ENCODE data around the gene ZNF638.
A peak's percentile ranks its signal among the peaks of the same experiment; 100 is the strongest.

The ZNF638 gene

DNA sequence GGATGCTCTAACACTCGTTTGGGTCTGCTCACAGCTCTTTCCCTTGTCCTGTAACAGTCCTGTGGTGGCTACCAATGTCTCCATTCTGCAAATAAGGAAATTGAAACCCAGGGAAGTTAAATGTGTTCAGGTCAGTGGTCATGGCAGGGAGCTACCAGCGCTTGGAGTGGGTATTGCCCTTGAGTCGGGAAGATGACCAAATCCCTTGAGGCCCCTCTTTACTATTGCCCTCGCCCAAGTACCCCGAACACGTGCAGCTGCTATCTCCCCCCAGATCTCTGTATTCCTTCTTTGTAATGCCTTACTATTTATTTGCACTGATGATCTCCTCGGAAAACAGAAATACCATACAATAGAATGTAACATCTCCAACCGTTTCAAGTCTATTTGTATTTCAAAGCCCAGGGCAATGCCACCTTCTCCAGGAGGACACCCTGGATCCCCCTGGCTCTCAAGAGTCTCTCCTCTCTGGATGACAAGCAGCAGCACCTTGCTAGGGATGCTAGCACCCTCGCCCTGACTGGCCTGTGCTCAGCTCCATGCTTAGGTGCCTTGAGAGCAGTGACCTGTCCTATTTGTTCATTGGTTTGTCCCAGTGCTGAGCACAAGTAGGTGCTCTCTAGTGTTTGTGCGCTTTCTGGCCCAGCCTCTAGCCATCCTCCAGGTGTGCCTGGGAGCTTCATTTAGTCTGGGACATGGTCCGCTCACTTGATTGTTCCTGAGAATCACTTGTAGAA is 136.9 kb downstream of the ZNF638 start:
- no peak for DNase-seq (ENCODE audit: low read depth in 2 of 2)

DNA sequence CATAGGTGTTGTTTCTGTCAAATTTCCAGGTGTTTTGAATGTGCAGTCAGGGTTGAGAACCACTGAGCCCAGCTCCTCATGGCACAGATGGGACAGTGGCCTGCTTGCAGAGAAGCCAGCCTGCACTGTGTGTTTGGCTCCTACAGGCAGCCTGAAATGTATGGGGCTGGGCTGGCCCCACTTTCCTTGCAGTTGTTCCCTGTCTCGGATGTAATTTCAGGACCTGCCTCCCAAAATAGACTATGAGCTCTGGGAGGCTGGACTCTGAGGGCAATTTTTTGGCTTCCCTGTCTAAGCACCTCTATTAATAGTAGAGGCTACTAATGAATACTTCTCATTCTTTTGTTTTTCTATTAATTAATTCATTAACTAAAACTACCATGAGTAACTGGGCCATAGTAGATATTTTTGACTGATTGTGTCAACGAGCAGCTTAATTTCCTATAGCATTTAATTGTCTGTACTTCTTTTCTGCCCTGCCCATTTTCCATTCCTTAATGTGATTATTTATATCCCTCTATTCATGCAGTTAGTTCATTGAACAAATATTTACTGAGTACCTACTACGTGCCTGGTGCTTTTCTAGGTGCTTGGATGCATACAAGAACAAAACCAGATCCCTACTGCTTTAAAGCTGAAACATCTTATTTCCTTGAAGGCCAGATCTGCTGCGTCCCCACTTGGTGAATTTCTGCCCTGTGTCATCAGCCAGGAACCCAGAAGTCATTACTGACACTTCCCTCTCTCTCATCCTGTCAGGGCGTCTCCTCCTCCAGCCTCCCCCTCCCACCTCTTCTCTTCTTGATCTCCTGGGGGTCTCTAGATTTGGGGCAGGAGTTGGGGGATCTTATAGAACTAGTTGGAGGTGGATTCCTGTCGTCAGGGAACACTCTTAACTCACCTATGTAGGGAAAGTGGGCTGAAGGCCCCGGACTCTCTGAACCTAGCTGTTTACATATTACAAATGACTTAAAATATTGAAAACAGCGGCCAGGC is 138.1 kb downstream of the ZNF638 start:
- DNase-seq (ENCODE audit: low read depth in 2 of 2) = no peak

DNA sequence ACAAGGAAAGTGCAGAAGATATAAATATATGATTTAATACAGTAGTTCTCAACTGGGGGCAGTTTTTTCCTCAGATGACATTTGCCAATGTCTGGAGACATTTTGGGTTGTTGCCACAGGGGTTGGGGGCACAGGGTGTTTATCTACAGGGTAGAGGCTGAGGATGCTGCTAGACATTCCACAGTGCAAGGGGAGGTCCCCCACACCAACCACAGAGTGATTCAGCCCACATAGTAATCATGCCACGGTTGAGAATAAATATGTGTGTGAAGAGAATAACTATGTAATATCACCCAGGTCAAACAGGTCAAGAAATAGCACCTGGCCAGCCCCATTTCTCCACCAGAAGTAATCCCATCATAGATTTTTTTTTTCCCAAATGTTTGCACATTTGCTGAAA is 139.7 kb downstream of the ZNF638 start:
- peak; percentile 32 to 39 for DNase-seq (ENCODE audit: low read depth in 2 of 2)

DNA sequence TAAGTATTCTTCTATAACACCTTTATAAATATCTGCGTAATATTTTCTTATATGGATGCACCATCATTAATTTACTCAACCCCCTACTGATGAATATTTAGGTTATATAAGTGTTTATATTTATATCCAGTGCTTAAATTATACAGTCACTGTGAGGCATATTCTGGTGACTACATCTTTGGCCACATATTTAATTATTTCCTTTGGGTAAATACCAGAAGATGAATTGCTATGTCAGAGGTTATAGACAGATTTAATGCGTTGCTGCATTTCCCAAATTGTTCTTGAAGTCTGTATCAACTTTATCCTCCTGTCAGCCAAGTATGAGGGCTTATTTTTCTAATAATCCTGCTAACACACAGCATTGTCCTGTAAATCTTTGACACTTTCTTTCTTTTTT is 140.4 kb downstream of the ZNF638 start:
- no peak for DNase-seq (ENCODE audit: low read depth in 2 of 2)

DNA sequence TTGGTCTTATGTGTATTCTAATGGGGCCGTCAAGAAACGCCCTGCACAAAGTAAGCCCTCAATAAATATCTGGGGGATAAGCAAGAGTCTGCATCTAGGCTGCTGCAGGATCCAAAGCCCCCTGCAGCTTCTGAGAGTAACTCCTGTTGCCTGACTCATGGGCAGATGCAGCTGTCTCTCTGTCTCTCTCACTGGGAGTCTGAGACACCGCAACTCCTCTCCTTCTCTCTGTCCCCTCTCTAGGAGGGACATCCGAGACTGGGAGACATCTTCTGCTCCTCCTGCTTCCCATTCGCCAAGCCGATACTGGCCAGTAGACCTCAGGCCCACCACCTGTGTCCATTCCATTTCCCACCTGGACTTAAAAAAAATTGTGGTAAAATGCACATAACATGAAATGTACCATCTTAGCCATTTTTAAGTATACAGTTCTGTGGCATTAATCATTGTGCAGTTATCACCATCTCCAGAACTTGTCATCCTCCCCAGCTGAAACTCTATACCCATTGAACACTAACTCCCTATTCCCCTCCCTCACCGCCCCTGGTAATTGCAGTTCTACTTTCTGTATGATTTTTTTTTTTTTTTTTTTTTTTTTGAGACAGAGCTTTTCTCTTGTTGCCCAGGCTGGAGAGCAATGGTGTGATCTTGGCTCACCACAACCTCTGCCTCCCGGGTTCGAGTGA is 141.9 kb downstream of the ZNF638 start:
- DNase-seq (ENCODE audit: low read depth in 2 of 2) = no peak

DNA sequence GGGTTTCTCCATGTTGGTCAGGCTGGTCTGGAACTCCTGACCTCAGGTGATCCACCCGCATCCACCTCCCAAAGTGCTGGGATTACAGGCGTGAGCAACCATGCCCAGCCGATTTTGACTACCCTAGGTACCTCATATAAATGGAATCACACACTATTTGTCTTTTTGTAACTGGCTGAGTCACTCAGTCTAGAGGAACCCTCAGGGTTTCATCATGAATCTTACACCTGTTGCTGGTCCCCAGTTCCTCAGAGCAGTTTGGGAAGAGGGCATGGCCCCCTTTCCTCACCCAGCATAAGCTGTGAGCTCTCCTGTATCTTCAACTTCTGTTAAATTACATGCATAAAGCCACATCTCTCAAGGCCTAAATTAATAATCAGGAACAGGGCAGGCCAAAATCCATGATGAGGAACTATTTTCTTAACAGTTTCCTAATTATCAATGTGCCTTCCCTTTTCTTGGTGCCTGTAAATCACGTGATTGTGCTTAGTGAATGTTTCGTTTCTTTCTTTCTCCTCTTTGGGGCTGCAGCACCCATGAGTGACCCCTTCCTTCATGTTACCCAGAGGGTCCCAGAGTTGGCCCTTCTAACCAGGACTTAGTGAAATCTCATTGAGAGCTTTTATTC is 142.6 kb downstream of the ZNF638 start:
- no peak for DNase-seq (ENCODE audit: low read depth in 2 of 2)

DNA sequence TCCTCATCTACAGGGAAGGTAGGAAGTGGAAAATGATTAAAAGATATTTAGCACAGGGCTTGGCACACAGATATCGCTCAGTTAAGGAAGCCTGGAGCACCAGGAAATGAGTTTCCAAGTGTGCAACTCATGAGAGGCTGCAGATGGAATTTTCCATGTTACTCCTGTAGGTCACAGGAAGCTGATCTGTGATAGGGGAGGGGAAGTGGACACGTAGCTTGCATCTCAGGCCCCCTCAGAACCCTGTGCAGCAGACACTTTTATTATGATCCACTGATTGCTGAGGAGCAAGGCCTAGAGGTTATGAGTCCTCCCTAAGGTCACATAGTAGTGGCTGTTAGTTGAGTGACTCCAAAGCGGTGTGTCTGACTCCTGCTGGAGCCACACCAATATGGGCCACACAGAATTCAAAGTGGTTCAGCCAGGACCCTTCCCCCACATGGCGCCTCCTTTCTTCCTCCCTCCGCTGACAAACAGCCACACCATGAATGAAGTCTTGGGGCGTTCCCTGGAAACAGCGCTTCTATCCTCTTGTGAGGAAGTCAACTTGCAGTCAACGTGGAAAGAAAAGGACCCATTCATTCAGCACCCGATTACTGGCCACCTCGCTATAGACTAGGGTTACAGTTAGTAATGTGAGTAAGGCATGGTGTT is 143.3 kb downstream of the ZNF638 start:
- DNase-seq (ENCODE audit: low read depth in 2 of 2) = no peak

DNA sequence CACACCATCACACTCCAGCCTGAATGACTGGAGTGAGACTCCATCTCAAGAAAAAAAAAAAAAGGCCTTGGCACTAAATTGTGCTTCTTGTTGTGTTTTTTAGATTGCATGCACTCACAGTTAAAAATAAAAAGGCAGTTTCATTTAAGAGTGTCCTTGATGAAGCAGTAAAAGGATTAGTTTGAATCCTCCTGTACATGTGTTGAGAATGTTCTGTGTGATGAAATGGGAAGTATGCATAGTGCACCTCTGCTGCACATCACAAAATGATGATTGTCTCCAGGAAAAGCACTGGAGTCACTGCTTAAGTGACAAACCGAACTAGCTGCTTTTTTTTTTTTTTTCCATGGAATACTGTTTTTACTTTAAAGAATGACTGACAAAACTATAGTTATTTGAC is 144.9 kb downstream of the ZNF638 start:
- no peak for DNase-seq (ENCODE audit: low read depth in 2 of 2)

DNA sequence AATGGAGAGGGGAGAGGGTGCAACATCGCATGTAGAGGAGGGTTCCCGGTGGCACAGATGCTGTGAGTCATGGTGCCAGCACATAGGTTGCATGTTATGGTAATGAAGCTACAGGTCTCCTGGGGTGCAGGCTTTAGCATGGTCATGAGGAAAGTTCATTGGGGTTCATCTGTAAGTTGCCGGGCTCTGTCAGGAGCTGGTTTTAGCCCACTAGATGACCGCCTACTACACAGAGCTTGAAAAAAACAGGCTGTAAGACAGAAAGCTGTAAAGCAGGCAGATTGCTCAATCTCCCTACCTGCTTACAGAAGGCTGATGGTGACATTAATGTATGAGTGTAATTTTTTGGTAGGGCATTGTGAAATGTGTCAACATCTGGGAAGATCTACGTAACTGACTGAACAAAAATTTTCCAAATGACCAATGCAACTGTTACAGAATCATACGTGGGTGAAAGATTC is 145.7 kb downstream of the ZNF638 start:
- no peak for DNase-seq (ENCODE audit: low read depth in 2 of 2)

DNA sequence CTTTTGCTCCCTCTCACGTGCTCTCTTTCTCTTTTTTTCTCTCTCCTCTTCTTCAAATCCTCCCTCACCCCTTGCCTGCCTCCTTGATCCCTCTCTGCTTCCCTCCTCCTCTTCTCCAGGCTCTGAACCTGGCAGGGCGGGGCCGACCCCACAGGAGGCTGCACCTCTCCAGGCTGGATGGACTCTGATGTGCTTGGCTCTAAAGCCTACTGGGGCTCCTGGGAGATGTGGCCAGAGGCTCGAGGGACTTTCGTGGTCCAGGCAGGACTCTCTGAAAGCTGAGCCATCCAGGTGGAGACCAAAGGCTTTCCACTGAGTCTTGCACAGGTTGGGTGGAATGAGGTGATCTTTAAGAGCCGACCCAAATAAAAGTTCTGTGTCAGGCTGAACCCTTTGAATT is 147.2 kb downstream of the ZNF638 start:
- no peak for DNase-seq (ENCODE audit: low read depth in 2 of 2)

DNA sequence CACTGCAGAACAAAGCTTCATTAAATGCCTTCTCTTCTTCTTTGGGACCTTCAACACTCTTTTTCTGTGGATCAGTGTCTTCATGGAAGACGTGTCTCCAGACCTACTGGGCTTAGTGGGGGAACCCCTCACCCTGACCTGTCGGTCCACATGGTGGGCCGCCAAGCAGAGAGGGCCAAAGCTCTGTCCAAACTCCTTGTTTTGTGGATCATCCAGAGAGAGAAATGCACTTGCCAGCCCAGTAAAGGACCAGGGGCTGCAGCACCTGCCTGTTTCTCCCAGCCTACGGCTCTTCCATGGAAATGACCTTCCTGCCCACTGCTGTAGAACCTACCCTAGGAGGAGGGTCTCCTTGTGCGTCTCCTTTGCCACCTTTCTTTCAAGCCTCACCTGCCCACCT is 147.7 kb downstream of the ZNF638 start:
- DNase-seq (ENCODE audit: low read depth in 2 of 2) = no peak

DNA sequence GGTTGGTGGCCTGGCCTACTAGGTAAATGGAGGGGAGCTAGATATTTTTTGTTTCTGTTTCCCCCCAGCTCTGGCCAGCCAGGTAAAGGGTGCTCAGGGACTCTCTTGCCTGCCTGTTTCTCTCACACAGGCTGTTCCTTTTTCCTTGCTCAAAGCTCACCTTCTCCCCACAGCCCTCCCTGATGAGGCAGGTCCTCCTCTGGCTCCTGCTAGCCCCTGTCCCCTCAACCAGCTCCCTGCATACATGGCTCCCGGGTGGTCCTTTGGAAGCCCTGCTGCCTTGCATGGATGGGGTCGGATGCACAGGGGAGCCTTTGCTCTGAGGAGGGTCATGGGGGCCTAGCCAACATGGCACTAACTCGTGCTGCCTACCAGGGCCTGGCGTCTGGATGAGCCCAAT is 149.5 kb downstream of the ZNF638 start:
- DNase-seq (ENCODE audit: low read depth in 2 of 2) = no peak

DNA sequence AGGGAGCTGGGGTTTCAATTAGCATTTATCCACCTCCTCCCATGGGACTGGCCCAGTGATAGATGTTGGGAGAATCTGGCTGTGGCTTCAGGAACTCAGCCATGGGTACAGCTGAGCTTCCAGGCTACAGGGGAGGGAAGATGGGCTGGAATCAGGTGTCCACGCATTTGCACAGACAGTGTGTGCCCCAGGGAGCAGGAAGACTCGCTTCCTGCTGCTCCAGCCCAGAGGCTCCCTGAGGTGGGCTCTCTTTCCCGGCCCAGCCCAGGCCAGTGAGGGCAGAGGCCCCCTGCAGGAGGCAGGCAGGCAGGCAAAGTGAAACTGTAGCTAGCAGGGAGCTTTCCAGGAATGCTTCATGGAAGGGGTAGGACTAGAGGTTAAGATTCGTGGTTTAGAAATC is 150.5 kb downstream of the ZNF638 start:
- DNase-seq (ENCODE audit: low read depth in 2 of 2) = no peak

DNA sequence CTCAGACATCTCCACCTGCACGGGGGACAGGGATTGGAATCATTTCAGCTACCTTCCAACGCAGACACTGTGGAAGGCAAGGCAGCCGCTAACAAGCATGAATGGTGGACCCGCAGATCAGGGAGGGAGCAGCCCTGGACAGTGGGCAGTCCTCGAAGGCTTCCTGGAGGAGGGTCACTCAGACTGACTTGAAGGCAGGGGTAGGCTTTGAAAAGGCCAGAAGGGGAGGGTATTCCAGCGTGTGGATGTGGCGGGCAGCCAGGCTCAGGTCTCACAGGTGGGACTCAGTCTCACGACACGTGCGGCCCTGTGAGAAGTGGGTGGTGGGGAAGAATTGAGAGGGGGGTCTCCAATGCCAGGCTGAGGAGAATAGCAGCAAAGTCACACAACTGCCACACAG is 151.7 kb downstream of the ZNF638 start:
- no peak for DNase-seq (ENCODE audit: low read depth in 2 of 2)

DNA sequence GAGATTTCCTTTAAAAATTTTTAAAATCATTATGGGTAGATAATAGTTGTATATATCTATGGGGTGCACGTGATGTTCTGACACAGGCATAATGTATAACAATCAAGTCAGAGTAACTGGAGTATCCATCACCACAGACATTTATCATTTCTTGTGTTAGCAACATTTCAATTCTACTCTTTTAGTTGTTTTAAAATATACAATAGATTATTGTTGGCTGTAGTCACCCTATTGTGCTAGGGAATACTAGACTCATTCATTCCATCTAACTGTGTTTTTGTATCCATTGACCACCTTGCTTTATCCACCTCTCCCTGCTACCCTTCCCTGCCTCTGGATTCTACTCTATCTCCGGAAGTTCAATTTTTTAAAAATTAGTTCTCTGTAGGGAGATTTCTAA is 152.8 kb downstream of the ZNF638 start:
- no peak for DNase-seq (ENCODE audit: low read depth in 2 of 2)

Data from fibroblast of skin of left quadriceps (primary cell).